Smooth muscle cell (in vitro differentiated cells): ENCODE data around the gene MAPK14. TPM values are rescaled to one million over a fixed set of nuclear protein-coding genes. Genes with fewer than 3 reads are reported as not detected.

Source experiments
- DNase-seq: peaks from one replicate; lab custom pipeline; 2025; ENCODE audit not compliant: unreplicated experiment; lab: John Stamatoyannopoulos, UW
- H2AFZ ChIP-seq: fragments of 200-600 bp; sonication (generic); 2 replicates; pipeline ENCODE4 v1.6.0; 2016; ENCODE audit warnings: antibody characterized with exemption, low read depth, mild to moderate bottlenecking
- H3F3A ChIP-seq: fragments of 200-600 bp; sonication (generic); 2 replicates; pipeline ENCODE4 v1.6.0; 2017; ENCODE audit warnings: antibody characterized with exemption, low read depth
- H3K27ac ChIP-seq: fragments of 200-600 bp; sonication (generic); 2 replicates; pipeline ENCODE4 v1.5.1; 2016; ENCODE audit warnings: low read depth, mild to moderate bottlenecking
- H3K27me3 ChIP-seq: fragments of 200-600 bp; sonication (generic); 2 replicates; pipeline ENCODE4 v1.6.1; 2016; ENCODE audit warnings: low read depth, mild to moderate bottlenecking
- H3K36me3 ChIP-seq: fragments of 200-600 bp; sonication (generic); 2 replicates; pipeline ENCODE4 v1.5.1; 2016; ENCODE audit warnings: low read depth
- H3K4me1 ChIP-seq: fragments of 200-600 bp; sonication (generic); 2 replicates; pipeline ENCODE4 v1.5.1; 2016; ENCODE audit warnings: low read depth
- H3K4me2 ChIP-seq: fragments of 200-600 bp; sonication (generic); 2 replicates; pipeline ENCODE4 v1.6.0; 2016; ENCODE audit warnings: mild to moderate bottlenecking
- H3K4me3 ChIP-seq: fragments of 200-600 bp; sonication (generic); 2 replicates; pipeline ENCODE4 v1.5.1; 2016; ENCODE audit warnings: mild to moderate bottlenecking
- H3K79me2 ChIP-seq: fragments of 200-600 bp; sonication (generic); 2 replicates; pipeline ENCODE4 v1.6.0; 2016; ENCODE audit warnings: low read depth, mild to moderate bottlenecking
- H3K9ac ChIP-seq: fragments of 200-600 bp; sonication (generic); 2 replicates; pipeline ENCODE4 v1.6.0; 2016; ENCODE audit warnings: low read depth
- H3K9me3 ChIP-seq: fragments of 200-600 bp; sonication (generic); replicated peaks from 2 replicates; pipeline ENCODE4 v1.5.1; 2016; ENCODE audit warnings: low read depth
- H4K20me1 ChIP-seq: fragments of 200-600 bp; sonication (generic); 2 replicates; pipeline ENCODE4 v1.6.0; 2016; ENCODE audit warnings: low read depth
- WGBS: methylation state at CpG from one replicate; pipeline ENCODE4 v1.1.7; 2016; ENCODE audit warnings: low lambda C conversion rate; 5-methylcytosine and 5-hydroxymethylcytosine counted together
- polyA plus RNA-seq: library from polyadenylated mRNA; unstranded; fragments of >200 nt; fragmentation: Nextera tagmentation; extraction: Ambion mirVana; gene quantifications from 2 replicates; pipeline ENCODE4 v1.2.1, GENCODE V29; 2016
- total RNA-seq: library from RNA; depleted of rRNA; stranded (reverse); fragments of >200 nt; gene quantifications from 2 replicates; pipeline ENCODE4 v1.2.3, GENCODE V29; 2014
- TF ChIP-seq, protein P1 (sequence below): fragments of 200-600 bp; sonication (generic); IDR thresholded peaks from 2 replicates; pipeline ENCODE4 v1.5.1; 2017; ENCODE audit warnings: borderline replicate concordance, mild to moderate bottlenecking, antibody characterized with exemption; ENCODE audit not compliant: insufficient read depth, poor library complexity, severe bottlenecking

MAPK14 gene
- total and polyA plus RNA-seq, 2 experiments from 2014 or later, result 28.0 to 62.8 TPM

DNA sequence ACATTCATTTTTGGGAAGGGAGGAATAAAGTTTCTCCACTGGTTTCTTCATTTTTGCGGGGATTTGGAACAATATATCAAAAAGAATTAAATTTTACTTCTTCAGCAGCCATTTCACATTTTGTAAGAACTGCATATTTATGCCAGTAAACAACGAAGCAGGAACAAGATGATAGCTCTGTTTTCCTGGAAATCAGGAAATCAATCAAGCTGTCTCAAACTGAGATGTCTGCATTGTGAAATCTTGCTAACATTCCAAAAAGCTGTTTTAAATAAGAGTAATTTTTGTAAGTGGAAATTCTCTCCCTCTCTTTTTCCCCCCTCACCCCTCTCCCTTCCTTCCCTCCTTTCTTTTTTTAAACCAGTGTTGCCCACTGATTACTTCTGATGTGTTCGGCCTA lies 122.7 kb downstream of the MAPK14 start:
- Histone ChIP-seq H3K4me3 (no peak overlapping the region), H3K27me3 (no peaks in the 10 kb centered on the region), H2AFZ (no peak overlapping the region), H3K9me3 (no peaks in the 10 kb centered on the region), H3K4me1 (no peaks in the 10 kb centered on the region), H3K27ac (no peak overlapping the region), H4K20me1 (no peaks in the 10 kb centered on the region), H3K36me3 (no peaks in the 10 kb centered on the region), H3K79me2 (no peaks in the 10 kb centered on the region), H3K4me2 (no peak overlapping the region), H3F3A (no peaks in the 10 kb centered on the region), H3K9ac (no peak overlapping the region)
- DNase-seq, result no peak
- 90% methylated on average over 3 of the region's 3 CpGs for WGBS
- TF ChIP-seq, protein P1, sequence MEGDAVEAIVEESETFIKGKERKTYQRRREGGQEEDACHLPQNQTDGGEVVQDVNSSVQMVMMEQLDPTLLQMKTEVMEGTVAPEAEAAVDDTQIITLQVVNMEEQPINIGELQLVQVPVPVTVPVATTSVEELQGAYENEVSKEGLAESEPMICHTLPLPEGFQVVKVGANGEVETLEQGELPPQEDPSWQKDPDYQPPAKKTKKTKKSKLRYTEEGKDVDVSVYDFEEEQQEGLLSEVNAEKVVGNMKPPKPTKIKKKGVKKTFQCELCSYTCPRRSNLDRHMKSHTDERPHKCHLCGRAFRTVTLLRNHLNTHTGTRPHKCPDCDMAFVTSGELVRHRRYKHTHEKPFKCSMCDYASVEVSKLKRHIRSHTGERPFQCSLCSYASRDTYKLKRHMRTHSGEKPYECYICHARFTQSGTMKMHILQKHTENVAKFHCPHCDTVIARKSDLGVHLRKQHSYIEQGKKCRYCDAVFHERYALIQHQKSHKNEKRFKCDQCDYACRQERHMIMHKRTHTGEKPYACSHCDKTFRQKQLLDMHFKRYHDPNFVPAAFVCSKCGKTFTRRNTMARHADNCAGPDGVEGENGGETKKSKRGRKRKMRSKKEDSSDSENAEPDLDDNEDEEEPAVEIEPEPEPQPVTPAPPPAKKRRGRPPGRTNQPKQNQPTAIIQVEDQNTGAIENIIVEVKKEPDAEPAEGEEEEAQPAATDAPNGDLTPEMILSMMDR, result no peak

DNA sequence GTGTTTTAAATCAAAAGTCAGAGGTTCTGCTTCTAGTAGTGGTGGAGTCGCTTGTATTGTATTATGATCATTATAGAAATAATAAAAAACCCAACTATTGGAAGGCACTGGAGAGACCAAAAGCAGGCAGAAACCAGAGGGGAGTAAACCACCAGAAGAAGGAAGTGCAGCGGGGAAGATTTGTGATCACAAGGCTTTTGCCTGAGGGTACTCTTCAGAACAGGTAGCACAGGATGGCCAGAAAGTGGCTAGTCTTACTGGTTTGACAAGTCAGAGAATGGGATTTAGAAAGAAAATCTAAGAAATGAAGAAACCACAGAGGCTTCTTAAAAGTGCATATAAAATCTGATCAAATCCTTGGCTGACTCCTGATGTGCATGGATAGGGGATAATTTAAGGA lies 126.7 kb downstream of the MAPK14 start:
- Histone ChIP-seq H3F3A (no peaks in the 10 kb centered on the region), H3K4me1 (no peaks in the 10 kb centered on the region), H2AFZ (no peak overlapping the region), H3K4me3 (no peak overlapping the region), H3K9me3 (no peaks in the 10 kb centered on the region), H3K9ac (no peak overlapping the region), H3K36me3 (no peaks in the 10 kb centered on the region), H4K20me1 (no peaks in the 10 kb centered on the region), H3K27ac (peak overlapping the region; percentile 31), H3K27me3 (no peaks in the 10 kb centered on the region), H3K79me2 (no peaks in the 10 kb centered on the region), H3K4me2 (peak overlapping the region; percentile 39)
- WGBS, result 69% methylated on average over 2 of the region's 2 CpGs
- DNase-seq, result no peak
- TF ChIP-seq, protein P1, result no peak

DNA sequence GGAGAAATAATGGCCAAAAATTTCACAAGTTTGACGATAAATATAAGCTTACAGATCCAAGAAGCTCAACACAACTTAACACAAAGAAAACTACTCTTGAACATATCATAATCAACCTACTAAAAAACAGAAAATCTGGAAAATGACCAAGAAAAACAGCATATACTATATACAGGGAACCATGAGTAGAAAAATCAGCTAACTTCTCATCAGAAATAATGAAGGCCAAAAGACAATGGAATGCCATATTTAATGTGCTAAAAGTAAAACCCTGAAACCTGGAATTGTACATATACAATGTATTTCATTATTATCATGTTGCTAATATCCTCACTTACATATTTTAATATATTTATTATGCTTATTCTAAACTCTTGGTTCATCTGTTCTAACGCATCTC lies 128.1 kb downstream of the MAPK14 start:
- no peak overlapping the region for H3K4me3 ChIP-seq
- TF ChIP-seq, protein P1, result no peak
- no peak for DNase-seq
- H3K4me2 ChIP-seq, result no peak overlapping the region
- H3K4me1 ChIP-seq, result no peaks in the 10 kb centered on the region
- no peaks in the 10 kb centered on the region for H3F3A ChIP-seq
- 100% methylated on average over 2 of the region's 2 CpGs for WGBS
- H3K9me3 ChIP-seq, result peaks cover 5% of the 10 kb centered on the region
- H3K27me3 ChIP-seq, result no peaks in the 10 kb centered on the region
- no peak overlapping the region for H3K9ac ChIP-seq
- no peak overlapping the region for H3K27ac ChIP-seq
- H3K79me2 ChIP-seq, result no peaks in the 10 kb centered on the region
- H3K36me3 ChIP-seq, result no peaks in the 10 kb centered on the region
- H2AFZ ChIP-seq, result no peak overlapping the region
- no peaks in the 10 kb centered on the region for H4K20me1 ChIP-seq

DNA sequence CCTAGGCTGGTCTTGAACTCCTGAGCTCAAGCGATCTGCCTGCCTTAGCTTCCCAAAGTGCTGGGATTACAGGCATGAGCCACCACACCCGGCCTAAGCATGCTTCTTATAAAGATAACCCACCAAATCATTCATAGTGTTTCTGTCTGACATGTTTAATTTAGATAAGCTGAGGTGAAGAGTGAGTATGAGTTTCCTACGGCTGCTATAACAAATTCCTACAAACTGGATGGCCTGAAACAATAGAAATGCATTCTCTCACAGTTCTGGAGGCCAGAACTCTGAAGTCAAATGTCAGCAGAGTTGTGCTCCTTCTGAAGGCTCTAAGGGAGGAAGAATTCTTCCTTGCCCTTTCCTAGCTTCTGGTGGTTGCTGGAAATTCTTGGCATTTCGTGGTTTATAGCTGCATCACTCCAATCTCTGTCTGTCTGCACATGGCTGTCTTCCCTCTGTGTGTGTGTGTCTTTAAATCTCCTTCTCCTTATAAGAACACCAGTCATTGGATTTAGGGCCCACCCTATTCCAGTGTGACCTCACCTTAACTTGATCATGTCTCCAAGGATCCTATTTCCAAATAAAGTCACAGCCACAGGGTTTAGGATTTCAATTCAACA lies 132.6 kb downstream of the MAPK14 start:
- H3K36me3 ChIP-seq, result no peaks in the 10 kb centered on the region
- TF ChIP-seq, protein P1, result no peak
- no peak overlapping the region for H3K27ac ChIP-seq
- H3K4me2 ChIP-seq, result no peak overlapping the region
- H2AFZ ChIP-seq, result no peak overlapping the region
- no peak overlapping the region for H3K4me3 ChIP-seq
- H3K9ac ChIP-seq, result no peak overlapping the region
- H3K79me2 ChIP-seq, result no peaks in the 10 kb centered on the region
- peaks cover 5% of the 10 kb centered on the region for H3K9me3 ChIP-seq
- no peaks in the 10 kb centered on the region for H4K20me1 ChIP-seq
- DNase-seq, result no peak
- 91% methylated on average over 4 of the region's 4 CpGs for whole genome bisulfite sequencing
- no peaks in the 10 kb centered on the region for H3F3A ChIP-seq
- H3K4me1 ChIP-seq, result no peaks in the 10 kb centered on the region
- H3K27me3 ChIP-seq, result no peaks in the 10 kb centered on the region
